Stimulated activated CD4-positive, alpha-beta T cell treated with anti-CD3 and anti-CD28 coated beads, Interleukin-4, amount 100 ng/mL, for 48 hours (primary cell): Measurements from ENCODE around the gene GCNT2.
"Not testable (repeated sequence)": the region's sequence is repeated elsewhere in the genome, so short reads cannot be mapped to it uniquely, and the experiment has no call there.

Experiments used
- DNase-seq, 2 donors: peaks; one replicate each; pipeline ENCODE4 v3.0.0-alpha.2; 2020; ENCODE audit warnings: low read depth in 2 of 2

Gene GCNT2

DNA sequence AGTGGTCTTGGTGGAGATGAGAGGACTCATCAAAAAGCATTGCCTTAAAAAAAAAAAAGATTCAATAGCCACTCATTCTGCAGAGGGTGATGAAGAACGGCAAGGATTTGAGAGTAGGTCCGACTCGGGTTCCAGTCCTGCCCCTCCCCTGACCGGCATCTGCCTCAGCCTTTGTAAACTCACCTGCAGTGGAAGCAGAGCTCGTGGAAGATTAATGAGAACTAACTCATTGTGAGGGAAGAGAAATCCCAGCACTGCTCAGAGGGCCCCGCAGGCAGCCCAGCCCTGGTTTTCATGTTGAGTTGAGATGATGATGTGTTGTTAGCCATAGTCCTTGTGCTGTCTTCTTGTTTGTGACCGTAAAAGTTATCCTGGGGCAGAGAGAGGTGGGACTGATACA lies 59.4 kb downstream of the GCNT2 start:
- DNase-seq = no peak

DNA sequence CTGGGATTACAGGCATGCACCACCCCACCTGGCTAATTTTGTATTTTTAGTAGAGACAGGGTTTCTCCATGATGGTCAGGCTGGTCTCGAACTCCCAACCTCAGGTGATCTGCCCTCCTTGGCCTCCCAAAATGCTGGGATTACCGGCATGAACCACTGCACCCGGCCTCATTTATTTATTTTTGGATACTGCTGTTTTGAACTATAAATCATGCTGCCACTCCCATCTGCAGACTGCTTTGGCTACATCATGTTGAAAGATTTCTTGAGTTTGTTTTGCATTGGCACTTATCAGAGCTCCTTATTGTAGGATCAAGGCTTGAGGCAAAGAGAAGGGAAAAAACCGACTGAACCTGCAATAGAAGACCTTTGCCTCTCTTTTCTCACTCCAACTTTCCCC lies 60.3 kb downstream of the GCNT2 start:
- DNase-seq = not testable (repeated sequence)

DNA sequence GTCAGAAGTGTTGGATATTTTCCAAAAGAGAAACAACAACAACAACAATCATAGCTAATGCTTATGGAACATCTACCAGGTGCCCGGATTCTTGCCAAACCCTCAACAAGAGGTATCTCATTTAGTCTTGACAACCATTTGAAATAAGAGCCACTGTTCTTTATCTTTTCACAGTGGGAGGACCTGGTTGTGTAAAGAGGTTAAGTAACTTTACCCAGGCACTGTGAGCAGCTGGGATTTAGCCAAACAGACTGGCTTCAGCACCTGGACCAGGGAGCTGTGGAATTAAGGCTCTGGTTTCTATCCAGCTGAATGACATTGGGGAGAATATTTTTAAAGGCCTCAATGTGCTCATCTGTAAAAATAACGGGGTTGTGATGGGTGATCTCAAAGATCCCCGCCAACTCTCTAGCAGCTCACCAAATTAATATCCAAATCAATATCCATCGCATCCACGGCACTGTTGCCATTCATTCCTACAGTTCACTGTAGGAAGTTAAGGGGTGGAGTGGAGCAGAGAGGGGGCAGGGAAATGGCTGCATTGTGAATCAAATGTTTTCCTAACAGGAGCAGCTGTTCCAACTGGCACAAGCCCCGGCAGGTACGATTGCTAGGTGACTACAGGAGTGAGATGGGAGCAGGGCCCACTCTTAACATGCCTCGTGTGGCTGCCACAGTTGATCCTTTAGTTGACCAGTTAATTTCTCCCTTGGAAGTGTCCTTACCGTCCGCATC lies 61.8 kb downstream of the GCNT2 start:
- no peak for DNase-seq

DNA sequence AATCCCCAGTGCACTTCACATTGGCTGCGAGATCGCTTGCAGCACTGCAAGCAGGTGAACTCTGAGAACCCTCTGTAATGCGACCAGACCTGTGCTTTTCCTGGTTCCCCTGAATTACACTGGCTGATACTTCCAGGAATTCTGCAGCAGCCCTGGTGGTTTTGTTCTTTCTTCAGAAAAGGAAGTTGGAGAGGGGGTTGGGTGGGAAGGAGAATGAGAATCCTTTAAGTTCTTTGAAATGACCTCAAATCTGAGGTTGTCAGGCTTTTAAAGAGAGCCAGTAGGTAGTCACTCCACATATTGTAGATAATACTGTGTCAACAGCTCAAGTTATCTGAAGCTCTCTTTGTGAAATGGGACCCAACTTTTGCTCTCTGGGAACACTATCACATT lies 62.4 kb downstream of the GCNT2 start:
- no peak for DNase-seq

DNA sequence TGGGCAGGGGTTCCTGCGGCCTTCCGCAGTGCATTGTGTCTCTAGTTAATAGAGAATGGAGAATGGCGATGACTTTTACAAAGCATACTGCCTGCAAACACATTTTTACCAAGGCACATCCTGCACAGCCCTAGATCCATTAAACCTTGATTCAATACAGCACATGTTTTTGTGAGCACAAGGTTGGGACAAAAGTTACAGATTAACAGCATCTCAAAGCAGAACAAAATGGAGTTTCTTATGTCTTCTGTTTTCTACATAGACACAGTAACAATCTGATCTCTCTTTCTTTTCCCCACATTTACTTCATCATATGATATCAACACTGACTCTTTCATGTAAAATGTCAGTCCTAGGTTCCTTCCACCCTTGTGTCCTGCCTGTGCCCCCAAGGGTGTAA lies 63.5 kb downstream of the GCNT2 start:
- DNase-seq = no peak

DNA sequence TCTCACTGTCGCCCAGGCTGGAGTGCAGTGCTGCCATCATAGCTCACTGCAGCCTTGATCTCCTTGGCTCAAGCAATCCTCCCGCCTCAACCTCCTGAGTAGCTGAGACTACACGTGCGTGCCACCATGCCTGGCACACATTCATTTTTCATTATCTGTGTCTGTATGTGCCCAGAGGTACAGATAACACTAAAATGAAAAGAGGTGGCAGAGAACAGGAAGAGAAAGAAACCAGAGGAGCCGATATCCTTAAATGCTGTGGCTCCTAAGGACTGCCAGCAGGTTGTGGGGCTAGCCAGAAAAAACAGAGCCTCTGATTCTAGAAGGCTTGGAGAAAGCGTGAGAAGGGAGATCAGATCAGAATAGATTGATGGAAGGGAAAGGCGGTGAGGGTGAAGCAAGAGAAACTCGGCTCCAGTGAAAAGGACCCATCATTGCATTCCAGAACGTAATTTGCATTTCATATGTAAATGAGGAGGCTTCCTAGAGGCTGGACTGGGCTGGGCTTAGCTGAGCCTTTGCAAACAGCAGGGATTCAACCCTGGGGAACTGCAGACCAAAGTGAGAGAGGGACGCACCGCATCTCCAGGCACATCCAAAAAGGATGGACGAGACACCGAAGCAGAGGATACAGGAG lies 64.2 kb downstream of the GCNT2 start:
- DNase-seq = no peak

DNA sequence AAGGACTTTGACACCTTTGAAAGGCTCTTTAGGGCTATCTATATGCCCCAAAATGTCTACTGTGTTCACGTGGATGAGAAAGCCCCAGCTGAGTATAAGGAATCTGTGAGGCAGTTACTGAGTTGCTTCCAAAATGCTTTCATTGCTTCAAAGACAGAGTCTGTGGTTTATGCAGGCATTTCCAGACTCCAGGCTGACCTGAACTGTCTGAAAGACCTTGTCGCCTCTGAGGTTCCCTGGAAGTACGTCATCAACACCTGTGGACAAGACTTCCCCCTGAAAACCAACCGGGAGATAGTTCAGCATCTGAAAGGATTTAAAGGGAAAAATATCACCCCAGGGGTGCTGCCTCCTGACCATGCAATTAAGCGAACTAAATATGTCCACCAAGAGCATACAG lies 65.2 kb downstream of the GCNT2 start:
- DNase-seq = no peak

DNA sequence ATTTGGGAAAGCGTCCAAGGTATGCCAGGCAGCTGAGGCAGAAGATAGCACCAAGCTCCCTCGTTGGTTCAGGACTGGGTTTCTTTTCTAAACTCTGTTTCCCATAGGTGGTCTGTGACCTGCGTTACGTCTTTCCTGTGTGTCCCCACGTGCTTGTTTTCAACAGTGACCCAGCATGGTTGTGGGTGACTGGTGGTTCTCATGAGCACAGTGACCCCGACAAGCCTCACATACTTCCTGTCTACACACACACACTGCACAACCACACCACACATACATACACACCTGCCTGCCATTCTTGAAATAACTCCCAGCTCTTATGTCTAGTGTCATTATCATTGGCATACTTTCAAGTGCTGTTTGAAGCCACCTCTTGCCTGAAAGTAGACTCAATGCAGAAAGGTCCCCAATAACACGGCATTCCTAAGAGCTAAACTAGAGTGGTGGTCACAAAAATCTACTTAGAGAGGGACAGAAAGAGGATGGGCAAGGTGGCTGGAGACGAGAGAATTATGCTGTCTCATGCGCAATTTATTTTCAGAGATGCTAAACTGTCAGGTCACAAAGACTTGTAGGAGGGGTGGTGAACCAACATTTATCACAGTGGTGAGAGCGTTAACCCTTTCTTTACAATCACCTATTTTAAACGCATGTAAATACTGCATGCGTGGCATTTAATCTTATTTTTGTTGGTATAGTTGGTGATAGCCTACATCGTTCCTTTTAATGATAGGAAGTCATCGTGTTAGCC lies 66.7 kb downstream of the GCNT2 start:
- DNase-seq = no peak

DNA sequence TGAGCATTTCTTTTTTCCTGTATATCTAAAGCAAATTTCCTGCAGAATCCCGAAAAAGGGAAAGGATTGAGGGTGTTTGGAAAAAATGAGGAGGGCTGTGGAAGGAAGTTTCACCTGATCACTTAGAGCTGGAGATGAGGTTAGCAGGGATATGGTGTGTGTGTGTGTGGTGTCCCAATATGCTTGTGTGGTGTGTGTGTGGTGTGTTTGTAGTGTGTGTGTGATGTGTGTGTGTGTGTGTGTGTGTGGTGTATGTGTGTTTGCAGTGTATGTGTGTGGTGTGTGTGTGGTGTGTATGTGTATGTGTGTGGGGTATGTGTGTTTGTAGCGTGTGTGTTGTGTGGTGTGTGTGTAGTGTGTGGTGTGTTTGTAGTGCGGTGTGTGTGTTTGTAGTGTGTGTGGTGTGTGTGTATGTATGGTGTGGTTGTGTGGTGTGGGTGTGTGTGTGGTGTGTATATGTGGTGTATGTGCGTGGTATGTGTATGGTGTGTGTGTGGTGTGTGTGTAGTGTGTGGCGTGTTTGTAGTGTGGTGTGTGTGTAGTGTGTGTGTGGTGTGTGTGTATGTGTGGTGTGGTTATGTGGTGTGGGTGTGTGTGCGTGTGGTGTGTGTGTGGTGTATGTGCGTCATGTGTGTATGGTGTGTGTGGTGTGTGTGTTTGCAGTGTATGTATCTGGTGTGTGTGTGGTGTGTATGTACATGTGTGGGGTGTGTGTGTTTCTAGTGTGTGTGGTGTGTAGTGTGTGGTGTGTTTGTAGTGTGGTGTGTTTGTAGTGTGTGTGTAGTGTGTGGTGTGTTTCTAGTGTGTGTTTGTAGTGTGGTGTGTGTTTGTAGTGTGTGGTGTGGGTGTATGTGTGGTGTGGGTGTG lies 67.6 kb downstream of the GCNT2 start:
- no peak for DNase-seq

DNA sequence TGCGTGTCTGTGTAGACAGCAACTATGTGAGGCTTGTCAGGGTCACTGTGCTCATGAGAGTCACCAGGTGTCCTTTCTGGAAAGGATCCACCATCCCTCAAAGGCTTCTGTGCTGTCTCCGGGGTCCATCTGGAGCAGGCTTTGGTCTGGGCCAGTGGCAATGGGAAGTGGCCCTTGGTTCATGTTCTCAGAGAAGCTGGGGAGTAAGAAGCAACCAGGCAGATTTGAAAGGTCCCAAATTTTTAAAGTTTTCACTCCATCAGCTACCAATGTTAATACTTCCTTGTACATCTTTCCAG lies 68.2 kb downstream of the GCNT2 start:
- no peak for DNase-seq

DNA sequence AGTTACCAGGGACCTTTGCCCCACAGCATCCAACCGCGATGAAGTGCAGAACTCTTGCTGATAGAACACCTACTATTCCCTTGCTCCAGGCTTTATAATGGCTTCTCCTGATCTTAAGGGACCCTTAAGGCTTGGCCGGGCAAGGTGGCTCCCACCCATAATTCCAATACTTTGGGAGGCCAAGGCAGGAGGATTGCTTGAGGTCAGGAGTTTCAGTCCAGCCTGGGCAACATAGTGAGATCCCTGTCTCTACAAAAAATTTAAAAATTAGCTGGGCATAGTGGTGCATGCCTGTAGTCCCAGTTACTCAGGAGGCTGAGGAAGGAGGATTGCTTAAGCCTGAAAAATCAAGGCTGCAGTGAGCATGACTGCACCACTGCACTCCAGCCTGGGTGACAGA lies 68.8 kb downstream of the GCNT2 start:
- DNase-seq = no peak

DNA sequence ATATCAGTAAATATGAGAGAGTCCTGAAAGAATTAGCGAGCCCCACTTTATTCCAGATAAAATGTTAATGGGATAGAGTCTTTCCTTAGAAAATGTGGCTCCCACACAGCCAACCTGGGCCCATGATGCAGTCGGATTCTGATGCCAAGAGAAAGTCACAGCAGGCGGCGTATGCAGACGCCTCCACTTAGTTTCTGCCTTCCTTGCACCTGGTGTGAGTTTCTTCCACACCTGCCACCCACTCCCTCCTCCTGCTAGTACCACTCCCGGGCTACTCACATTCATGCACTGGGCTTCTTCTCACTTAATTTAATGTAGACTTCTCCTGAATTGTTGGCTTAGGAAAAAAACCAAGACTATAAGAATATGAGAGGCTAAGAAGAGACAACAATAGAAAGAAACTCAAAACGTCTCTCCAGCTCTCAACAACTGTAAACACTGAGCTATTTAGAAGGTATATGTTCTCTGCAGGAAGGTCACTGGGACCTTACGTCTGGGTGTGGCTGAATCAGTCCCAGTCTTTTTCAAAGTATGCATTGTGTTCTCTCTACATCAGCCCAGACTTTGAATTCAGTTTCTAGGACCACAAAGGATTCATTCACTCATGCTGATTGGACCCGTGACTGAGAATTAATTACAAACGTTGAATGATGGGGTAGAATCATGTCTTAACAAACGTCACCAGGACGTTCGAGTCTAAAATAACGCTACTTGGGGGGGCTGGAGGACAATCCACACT lies 70.4 kb downstream of the GCNT2 start:
- no peak for DNase-seq

DNA sequence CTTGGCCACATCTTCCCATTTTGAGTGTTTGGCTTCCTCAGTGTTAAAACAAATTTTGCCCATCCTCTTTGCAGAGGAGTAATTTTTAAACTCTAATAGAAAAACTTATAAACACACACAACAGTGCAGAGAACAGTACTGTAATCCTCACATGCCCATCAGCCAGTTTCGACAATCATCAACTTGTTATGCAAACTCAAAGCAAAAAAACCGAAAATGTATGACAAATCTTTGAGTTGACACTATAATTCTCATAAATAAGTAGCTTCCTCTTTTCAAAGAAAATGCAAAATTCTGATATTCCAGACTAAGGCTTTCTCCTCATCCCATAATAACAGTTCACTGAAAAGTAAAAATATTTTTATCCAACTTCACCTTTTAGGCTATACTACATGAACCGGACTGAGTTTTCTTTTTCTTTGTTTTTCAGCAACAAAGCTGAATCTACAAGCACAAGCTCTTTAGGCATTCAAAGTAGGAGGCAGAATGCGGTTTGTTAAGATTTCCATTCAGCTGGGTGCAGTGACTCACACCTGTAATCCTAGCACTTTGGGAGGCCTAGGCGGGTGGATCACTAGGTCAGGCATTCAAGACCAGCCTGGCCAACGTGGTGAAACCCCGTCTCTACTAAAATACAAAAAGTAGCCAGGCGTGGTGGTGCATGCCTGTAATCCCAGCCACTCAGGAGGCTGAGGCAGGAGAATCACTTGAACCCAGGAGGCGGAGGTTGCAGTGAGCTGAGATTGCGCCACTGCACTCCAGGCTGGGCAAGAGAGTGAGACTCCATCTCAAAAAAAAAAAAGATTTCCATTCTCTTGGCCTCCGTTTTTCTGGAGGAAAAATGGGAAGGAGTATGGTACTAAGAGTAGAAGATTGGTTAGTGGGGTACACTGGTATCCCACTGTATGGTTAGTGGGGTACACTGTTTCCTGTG lies 74.8 kb downstream of the GCNT2 start:
- DNase-seq = no peak

DNA sequence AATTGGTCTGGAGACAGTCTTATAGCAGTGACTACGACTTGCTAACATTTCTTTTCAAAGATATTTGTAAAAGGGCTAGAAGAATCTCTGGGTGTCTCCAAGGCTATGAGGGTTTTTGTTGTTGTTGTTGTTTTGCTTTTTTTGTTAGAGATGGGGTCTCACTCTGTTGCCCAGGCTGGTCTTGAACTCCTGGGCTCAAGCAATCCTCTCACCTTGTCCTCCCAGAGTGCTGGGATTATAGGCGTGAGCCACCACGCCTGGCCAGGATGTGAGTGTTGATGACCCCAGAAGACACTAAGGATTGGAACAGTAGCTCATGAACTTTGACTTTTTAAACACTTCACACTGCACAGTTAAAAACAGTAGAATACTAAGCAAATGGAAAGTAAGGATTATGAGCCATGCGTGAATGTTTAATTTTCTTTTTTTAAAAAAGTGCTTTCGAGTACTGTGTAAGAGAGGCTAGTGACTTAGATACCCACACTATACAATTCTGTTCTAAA lies 76.4 kb downstream of the GCNT2 start:
- no peak for DNase-seq

DNA sequence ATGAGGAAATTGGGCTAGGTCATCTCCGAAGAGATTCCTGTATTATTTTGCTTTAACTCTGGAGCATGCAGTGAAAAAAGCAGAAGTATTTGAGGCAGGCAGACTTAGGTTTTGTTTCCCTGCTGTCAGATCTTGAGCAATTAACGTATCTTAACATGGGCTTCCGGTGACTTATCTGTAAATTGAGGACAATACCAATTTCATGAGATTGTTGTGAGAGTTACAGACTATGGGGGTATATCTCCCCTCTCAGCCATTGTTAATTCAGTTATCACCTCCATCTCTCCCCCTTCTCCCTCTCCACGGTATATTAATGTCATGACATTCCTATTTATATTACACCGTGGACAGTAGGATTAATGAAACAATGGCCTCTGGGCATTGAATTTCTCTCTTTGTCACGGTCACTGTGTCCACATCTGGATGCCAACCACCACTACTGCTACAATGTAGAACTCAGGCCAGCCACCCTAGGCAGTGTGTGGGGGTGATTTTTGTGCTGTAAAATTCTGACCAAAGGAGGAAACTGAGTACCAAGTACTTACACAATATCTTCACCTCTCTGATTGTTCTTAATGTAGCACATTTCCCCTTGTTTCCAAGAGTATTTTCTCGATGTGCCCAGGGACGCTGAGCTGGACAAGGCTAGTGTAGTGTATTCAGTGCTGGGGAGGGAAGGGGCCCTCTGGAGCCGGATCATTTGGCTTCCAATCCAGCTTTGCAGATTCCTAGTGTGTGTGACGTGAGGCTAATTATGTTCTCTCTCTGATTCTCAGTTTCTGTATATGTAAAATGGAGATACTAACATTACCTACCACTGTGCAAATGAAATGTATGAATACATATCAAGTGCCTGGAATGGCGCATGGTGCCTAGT lies 77.2 kb downstream of the GCNT2 start:
- DNase-seq = no peak

DNA sequence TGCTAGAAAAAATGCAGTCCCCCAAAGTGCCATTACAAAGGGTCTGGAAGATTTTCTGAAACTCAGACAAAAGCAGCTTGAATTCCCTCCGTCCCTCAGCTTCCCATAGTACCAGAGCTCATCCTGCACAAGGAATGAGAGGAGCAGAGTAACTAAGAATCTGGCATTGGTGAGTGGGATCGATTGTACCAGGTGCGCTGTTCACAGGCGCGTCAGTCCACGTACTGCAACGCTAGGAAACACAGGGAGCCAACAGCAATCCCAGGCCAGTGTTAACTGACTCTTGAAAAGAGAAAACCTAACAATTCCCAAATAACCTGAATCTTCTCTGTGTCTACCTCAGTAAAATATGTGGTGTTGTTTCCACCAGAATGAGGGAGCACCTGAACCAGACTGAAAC lies 77.9 kb downstream of the GCNT2 start:
- DNase-seq = no peak

DNA sequence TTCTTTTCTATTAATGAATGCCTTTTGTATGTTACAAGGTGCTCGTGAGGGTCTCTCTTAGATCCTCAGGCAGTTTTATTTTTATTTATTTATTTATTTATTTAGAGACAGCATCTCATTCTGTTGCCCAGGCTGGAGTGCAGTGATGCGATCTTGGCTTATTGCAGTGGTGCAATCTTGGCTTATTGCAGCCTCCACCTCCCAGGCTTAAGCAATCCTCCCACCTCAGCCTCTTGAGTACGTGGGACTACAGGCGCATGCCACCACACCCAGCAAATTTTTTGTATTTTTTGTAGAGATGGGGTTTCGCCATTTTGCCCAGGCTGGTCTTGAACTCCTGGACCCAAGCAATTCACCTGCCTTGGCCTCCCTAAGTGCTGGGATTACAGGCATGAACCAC lies 79.5 kb downstream of the GCNT2 start:
- not testable (repeated sequence) for DNase-seq

DNA sequence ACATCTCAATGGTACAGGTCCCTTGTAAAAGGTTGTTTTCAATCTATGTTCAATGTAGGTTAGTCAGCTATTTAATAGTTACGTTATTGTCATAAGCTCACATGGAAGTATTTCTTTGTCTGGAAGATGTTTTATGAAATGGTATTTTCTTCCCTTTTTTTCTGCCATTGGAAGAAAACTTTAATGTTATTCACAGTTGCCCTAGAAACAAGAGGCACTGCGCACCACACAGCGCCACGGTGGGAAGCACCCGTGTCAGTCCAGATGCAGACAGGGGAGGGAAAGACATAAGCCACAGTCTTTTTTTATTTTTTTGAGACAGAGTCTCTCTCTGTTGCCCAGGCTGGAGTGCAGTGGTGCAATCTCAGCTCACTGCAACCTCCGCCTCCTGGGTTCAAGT lies 82.1 kb downstream of the GCNT2 start:
- no peak for DNase-seq

DNA sequence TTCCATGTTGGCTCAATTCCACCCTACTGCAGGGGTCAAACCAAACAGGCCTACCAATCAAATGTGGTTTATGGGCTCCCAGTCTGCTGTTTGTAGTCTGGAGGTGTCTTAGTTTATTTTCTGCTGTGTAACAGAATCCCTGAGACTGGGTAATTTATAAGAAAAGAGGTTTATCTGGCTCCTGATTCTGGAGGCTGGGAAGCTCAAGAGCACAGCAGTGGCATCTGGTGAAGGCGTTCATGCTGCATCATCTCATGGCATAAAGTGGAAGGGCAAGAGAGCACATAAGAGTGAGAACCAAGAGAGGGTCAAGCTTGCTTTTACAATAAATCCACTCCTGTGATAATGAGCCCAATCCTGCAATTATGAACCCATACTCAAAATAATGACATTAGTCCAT lies 87.9 kb downstream of the GCNT2 start:
- DNase-seq = no peak
